K562 (cell line): ENCODE measurements around the gene EML2. TPM values are rescaled to one million over a fixed set of nuclear protein-coding genes. Genes with fewer than 3 reads are reported as not detected.

Source experiments
- CCAR2 ChIP-seq: fragments of 200-400 bp; formaldehyde crosslinking; IDR thresholded peaks from 2 replicates; pipeline ENCODE4 v1.6.1; 2017; ENCODE audit warnings: mild to moderate bottlenecking, low read depth, low read length
- CREM ChIP-seq: IDR thresholded peaks from 2 replicates; pipeline ENCODE4 v1.6.1; 2014; ENCODE audit warnings: antibody characterized with exemption, low read depth
- ERF ChIP-seq: fragments of 450-650 bp; formaldehyde crosslinking; IDR thresholded peaks from 2 replicates; pipeline ENCODE4 v1.4.0; 2020; ENCODE audit warnings: mild to moderate bottlenecking, mixed read lengths
- POLR2H ChIP-seq: IDR thresholded peaks from 2 replicates; pipeline ENCODE4 v1.6.1; 2016; ENCODE audit warnings: missing genetic modification characterization, low read depth, mild to moderate bottlenecking, control low read depth, missing compliant biosample characterization, moderate library complexity
- RBM22 ChIP-seq: fragments of 200-400 bp; formaldehyde crosslinking; IDR thresholded peaks from 2 replicates; pipeline ENCODE4 v1.6.1; 2018; ENCODE audit warnings: low read length, low read depth; ENCODE audit not compliant: poor library complexity, severe bottlenecking
- SMARCE1 ChIP-seq: fragments of 450-650 bp; IDR thresholded peaks from 2 replicates; pipeline ENCODE4 v1.7.1; 2016; ENCODE audit warnings: mild to moderate bottlenecking
- ZNF589 ChIP-seq: fragments of 200-800 bp; sonication (Bioruptor generic); IDR thresholded peaks from 2 replicates; pipeline ENCODE4 v1.6.1; 2016; ENCODE audit warnings: low read depth, missing genetic modification characterization, missing compliant biosample characterization
- ZNF766 ChIP-seq: fragments of 200-800 bp; sonication (Bioruptor generic); conservative IDR thresholded peaks from 2 replicates; pipeline ENCODE4 v1.6.1; 2016; ENCODE audit warnings: missing genetic modification characterization, missing compliant biosample characterization
- ZSCAN32 ChIP-seq: fragments of 450-650 bp; formaldehyde crosslinking; IDR thresholded peaks from 2 replicates; pipeline ENCODE4 v1.4.0; 2020; ENCODE audit warnings: mild to moderate bottlenecking, moderate library complexity
- polyA plus RNA-seq, 8 experiments: library from polyadenylated mRNA; depleted of rRNA in 4 of 8; stranded (reverse) in 5 of 8; unstranded in 3 of 8; fragments of >200 nt; fragmentation: Nextera tagmentation in 2 of 8; fragmentation: Illumina TruSeq in 1 of 8; extraction: Ambion mirVana in 2 of 8; extraction: Trizol in 1 of 8; gene quantifications; 2 replicates each; pipeline versions ENCODE4 v1.2.1 to v1.2.3, GENCODE V29; 2011 to 2014; ENCODE audit warnings: inconsistent platforms in 1 of 8, missing spikeins in 1 of 8
- total RNA-seq, 7 experiments: library from RNA; depleted of rRNA in 6 of 7; stranded (reverse); fragments of >200 nt in 6 of 7; fragmentation: Illumina TruSeq in 2 of 7; extraction: Trizol in 2 of 7; gene quantifications; 2 replicates each; pipeline versions ENCODE4 v1.2.1 to v1.2.3, GENCODE V29; 2011 to 2021; ENCODE audit warnings: low replicate concordance in 1 of 7
- TF ChIP-seq, protein P1 (sequence below), 3 experiments: fragments of 200-800 bp in 1 of 3; fragments of 250-450 bp in 1 of 3; fragments of 450-650 bp in 1 of 3; sonication (Bioruptor Pico) in 1 of 3; sonication (Bioruptor generic) in 1 of 3; formaldehyde crosslinking in 1 of 3; IDR thresholded peaks; 2 replicates each; pipeline versions ENCODE4 v1.6.1 to v1.8.0; 2016 to 2022; ENCODE audit warnings: mild to moderate bottlenecking in 2 of 3, missing genetic modification characterization in 2 of 3, missing compliant biosample characterization in 1 of 3, moderate library complexity in 1 of 3
- TF ChIP-seq, protein P2 (sequence below): sonication (generic); formaldehyde crosslinking; IDR thresholded peaks from 2 replicates; pipeline ENCODE4 v1.8.0; 2022; ENCODE audit warnings: missing genetic modification reagents, mild to moderate bottlenecking, moderate library complexity, borderline replicate concordance
- TF ChIP-seq, protein P3 (sequence below): fragments of 200-800 bp; sonication (Bioruptor generic); IDR thresholded peaks from 2 replicates; pipeline ENCODE4 v1.6.1; 2016; ENCODE audit warnings: missing genetic modification characterization, missing compliant biosample characterization

EML2 gene
- total and polyA plus RNA-seq, 9 of the 15 experiments (the other 6 are each of a cell fraction or from before 2014, with no cell fraction given) = 2.6 to 69.6 (median 24.8) TPM

DNA sequence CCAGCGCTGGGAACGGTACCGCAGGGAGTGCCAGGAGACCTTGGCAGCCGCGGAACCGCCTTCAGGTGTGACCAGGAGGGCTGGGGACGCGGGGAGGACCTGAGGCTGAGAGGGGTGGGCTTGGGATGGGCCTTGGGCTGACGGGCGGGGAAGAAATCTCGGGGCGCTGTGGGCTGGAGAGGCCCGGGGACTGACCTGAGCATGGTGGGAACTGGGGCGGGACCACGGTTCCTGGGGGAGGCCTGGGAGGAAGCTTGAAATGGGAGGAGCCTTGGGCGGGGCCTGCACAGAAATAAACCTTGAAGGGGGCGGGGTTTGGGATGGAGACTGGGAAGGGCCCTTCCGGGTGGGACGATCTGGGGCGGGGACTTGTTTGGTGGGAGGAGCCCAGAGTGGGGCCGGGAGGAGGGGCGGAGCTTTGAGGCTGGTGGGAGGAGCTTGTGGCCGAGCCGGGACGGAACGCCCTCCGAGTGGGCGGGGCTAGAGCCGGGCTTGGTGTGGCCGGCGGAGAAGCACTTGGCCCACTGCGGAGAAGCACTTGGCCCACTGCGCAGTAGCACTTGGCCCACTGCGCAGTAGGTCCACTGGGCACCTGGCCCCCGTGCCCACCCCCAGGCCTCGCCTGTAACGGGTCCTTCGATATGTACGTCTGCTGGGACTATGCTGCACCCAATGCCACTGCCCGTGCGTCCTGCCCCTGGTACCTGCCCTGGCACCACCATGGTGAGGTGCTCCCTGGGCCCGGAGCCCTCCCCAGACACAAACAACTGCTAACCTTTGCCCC is 31.7 kb upstream of the EML2 start (continued):
- TF ChIP-seq, protein P1, sequence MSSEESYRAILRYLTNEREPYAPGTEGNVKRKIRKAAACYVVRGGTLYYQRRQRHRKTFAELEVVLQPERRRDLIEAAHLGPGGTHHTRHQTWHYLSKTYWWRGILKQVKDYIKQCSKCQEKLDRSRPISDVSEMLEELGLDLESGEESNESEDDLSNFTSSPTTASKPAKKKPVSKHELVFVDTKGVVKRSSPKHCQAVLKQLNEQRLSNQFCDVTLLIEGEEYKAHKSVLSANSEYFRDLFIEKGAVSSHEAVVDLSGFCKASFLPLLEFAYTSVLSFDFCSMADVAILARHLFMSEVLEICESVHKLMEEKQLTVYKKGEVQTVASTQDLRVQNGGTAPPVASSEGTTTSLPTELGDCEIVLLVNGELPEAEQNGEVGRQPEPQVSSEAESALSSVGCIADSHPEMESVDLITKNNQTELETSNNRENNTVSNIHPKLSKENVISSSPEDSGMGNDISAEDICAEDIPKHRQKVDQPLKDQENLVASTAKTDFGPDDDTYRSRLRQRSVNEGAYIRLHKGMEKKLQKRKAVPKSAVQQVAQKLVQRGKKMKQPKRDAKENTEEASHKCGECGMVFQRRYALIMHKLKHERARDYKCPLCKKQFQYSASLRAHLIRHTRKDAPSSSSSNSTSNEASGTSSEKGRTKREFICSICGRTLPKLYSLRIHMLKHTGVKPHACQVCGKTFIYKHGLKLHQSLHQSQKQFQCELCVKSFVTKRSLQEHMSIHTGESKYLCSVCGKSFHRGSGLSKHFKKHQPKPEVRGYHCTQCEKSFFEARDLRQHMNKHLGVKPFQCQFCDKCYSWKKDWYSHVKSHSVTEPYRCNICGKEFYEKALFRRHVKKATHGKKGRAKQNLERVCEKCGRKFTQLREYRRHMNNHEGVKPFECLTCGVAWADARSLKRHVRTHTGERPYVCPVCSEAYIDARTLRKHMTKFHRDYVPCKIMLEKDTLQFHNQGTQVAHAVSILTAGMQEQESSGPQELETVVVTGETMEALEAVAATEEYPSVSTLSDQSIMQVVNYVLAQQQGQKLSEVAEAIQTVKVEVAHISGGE (CRISPR knock-in tag; IDR thresholded peaks at IDR 0.05) = no peak
- peak; percentile 82; the same call in 1 of the 2 replicates for TF ChIP-seq ERF (CRISPR knock-in tag)
- TF ChIP-seq POLR2H (tag) = no peak
- TF ChIP-seq, protein P2, sequence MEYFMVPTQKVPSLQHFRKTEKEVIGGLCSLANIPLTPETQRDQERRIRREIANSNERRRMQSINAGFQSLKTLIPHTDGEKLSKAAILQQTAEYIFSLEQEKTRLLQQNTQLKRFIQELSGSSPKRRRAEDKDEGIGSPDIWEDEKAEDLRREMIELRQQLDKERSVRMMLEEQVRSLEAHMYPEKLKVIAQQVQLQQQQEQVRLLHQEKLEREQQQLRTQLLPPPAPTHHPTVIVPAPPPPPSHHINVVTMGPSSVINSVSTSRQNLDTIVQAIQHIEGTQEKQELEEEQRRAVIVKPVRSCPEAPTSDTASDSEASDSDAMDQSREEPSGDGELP = peak; percentile 27; the same call in 1 of the 2 replicates
- no peak for TF ChIP-seq ZNF589 (CRISPR knock-in tag)
- TF ChIP-seq, protein P3, sequence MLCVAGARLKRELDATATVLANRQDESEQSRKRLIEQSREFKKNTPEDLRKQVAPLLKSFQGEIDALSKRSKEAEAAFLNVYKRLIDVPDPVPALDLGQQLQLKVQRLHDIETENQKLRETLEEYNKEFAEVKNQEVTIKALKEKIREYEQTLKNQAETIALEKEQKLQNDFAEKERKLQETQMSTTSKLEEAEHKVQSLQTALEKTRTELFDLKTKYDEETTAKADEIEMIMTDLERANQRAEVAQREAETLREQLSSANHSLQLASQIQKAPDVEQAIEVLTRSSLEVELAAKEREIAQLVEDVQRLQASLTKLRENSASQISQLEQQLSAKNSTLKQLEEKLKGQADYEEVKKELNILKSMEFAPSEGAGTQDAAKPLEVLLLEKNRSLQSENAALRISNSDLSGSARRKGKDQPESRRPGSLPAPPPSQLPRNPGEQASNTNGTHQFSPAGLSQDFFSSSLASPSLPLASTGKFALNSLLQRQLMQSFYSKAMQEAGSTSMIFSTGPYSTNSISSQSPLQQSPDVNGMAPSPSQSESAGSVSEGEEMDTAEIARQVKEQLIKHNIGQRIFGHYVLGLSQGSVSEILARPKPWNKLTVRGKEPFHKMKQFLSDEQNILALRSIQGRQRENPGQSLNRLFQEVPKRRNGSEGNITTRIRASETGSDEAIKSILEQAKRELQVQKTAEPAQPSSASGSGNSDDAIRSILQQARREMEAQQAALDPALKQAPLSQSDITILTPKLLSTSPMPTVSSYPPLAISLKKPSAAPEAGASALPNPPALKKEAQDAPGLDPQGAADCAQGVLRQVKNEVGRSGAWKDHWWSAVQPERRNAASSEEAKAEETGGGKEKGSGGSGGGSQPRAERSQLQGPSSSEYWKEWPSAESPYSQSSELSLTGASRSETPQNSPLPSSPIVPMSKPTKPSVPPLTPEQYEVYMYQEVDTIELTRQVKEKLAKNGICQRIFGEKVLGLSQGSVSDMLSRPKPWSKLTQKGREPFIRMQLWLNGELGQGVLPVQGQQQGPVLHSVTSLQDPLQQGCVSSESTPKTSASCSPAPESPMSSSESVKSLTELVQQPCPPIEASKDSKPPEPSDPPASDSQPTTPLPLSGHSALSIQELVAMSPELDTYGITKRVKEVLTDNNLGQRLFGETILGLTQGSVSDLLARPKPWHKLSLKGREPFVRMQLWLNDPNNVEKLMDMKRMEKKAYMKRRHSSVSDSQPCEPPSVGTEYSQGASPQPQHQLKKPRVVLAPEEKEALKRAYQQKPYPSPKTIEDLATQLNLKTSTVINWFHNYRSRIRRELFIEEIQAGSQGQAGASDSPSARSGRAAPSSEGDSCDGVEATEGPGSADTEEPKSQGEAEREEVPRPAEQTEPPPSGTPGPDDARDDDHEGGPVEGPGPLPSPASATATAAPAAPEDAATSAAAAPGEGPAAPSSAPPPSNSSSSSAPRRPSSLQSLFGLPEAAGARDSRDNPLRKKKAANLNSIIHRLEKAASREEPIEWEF (CRISPR knock-in tag) = no peak
- TF ChIP-seq SMARCE1 = no peak
- no peak for TF ChIP-seq CCAR2
- no peak for TF ChIP-seq RBM22
- TF ChIP-seq CREM = peak; percentile 27; the same call in 1 of the 2 replicates
- no peak for TF ChIP-seq ZSCAN32
- TF ChIP-seq ZNF766 (CRISPR knock-in tag) = peak; percentile 99
